Suprapubic skin (tissue), 3 donors: ENCODE measurements around the gene CCNE1.
"Not testable (repeated sequence)": the region's sequence is repeated elsewhere in the genome, so short reads cannot be mapped to it uniquely, and the experiment has no call there.

ENCODE experiments used
- CTCF ChIP-seq, 2 donors: fragments of 200-600 bp in 1 of 2; fragments of 450-650 bp in 1 of 2; sonication (generic) in 1 of 2; IDR thresholded peaks; one replicate each; pipeline ENCODE4 v1.5.1; 2016 to 2019; ENCODE audit warnings: antibody characterized with exemption in 2 of 2, mild to moderate bottlenecking in 1 of 2, moderate library complexity in 1 of 2
- POLR2A ChIP-seq, 2 donors: fragments of 450-650 bp; IDR thresholded peaks; one replicate each; pipeline ENCODE4 v1.6.1; 2017; ENCODE audit warnings: antibody characterized with exemption in 2 of 2, mild to moderate bottlenecking in 2 of 2, moderate library complexity in 2 of 2

GRCh38 chr19:29794490-29794889 is 17.3 kb upstream of the CCNE1 start:
- TF ChIP-seq CTCF, POLR2A (IDR thresholded peaks at IDR 0.05): not testable (repeated sequence)
